22Rv1 (cell line): ENCODE measurements around the gene SMAD6.

ENCODE experiments used
- ZFX ChIP-seq: fragments of 450-650 bp; IDR thresholded peaks from 2 replicates; pipeline ENCODE4 v1.6.1; 2017; ENCODE audit warnings: antibody characterized with exemption, borderline replicate concordance
- TF ChIP-seq, protein P1 (sequence below): fragments of 450-650 bp; IDR thresholded peaks from 2 replicates; pipeline ENCODE4 v1.5.1; 2017; ENCODE audit warnings: mild to moderate bottlenecking

DNA sequence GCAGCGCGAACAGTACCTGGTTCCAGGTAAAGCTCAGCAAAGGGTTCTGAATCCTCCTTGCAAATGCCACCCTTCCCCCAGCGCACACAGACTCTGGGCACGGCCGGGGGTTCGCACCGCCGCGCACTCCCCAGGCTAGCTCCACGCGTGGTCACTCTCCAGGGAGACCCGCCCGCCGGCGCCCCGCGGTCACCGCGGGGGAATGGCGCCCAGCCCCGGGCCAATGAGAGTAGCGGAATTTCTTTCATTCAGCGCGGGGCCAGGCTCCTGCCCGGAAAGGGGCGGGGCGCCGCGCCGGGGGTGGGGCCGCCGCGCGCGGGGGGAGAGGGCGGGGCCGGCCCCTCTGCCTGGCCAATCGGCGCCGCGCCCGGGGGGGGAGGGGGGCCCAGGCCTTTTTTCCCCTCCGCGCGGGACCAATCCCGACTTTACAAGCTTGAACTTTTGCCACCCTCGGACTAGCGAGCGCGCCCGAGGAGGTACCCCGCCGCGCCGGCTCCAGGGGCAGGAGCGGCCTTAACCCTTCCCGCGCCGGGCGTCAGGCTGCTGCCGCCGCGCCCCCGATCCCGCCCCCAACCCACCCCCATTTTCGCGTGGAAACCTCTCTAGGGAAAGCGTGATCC is 1.1 kb upstream of the SMAD6 start:
- TF ChIP-seq, protein P1, sequence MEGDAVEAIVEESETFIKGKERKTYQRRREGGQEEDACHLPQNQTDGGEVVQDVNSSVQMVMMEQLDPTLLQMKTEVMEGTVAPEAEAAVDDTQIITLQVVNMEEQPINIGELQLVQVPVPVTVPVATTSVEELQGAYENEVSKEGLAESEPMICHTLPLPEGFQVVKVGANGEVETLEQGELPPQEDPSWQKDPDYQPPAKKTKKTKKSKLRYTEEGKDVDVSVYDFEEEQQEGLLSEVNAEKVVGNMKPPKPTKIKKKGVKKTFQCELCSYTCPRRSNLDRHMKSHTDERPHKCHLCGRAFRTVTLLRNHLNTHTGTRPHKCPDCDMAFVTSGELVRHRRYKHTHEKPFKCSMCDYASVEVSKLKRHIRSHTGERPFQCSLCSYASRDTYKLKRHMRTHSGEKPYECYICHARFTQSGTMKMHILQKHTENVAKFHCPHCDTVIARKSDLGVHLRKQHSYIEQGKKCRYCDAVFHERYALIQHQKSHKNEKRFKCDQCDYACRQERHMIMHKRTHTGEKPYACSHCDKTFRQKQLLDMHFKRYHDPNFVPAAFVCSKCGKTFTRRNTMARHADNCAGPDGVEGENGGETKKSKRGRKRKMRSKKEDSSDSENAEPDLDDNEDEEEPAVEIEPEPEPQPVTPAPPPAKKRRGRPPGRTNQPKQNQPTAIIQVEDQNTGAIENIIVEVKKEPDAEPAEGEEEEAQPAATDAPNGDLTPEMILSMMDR = no peak
- TF ChIP-seq ZFX = no peak
